Endodermal cell (in vitro differentiated cells): ENCODE measurements around the gene EEPD1. TPM values are rescaled to one million over a fixed set of nuclear protein-coding genes. Genes with fewer than 3 reads are reported as not detected.

Experiments used
- DNase-seq: peaks from one replicate; pipeline ENCODE4 v3.0.0-alpha.2; 2017
- H3K27ac ChIP-seq: 2 replicates; pipeline ENCODE4 v1.5.1; 2013; ENCODE audit warnings: mild to moderate bottlenecking, low read depth, low read length, moderate library complexity
- H3K27me3 ChIP-seq: 2 replicates; pipeline ENCODE4 v1.6.1; 2013; ENCODE audit warnings: mild to moderate bottlenecking, low read length, moderate library complexity; ENCODE audit not compliant: insufficient read depth, control insufficient read depth, poor library complexity, severe bottlenecking
- H3K36me3 ChIP-seq: 2 replicates; pipeline ENCODE4 v1.7.0; 2013; ENCODE audit warnings: mild to moderate bottlenecking, low read length, moderate library complexity; ENCODE audit not compliant: control insufficient read depth, insufficient read depth
- H3K4me1 ChIP-seq: one replicate; pipeline ENCODE4 v1.7.0; 2013; ENCODE audit warnings: low read length; ENCODE audit not compliant: control insufficient read depth, insufficient read depth
- H3K4me3 ChIP-seq: 2 replicates; pipeline ENCODE4 v1.5.1; 2013; ENCODE audit warnings: mild to moderate bottlenecking, low read length, moderate library complexity
- H3K9ac ChIP-seq: 2 replicates; pipeline ENCODE4 v1.6.1; 2013; ENCODE audit warnings: mild to moderate bottlenecking, low read length, moderate library complexity; ENCODE audit not compliant: poor library complexity, severe bottlenecking; ENCODE audit errors: extremely low read depth
- H3K9me3 ChIP-seq: 2 replicates; pipeline ENCODE4 v1.6.1; 2013; ENCODE audit warnings: mild to moderate bottlenecking, low read length, moderate library complexity; ENCODE audit not compliant: control insufficient read depth
- H3K27ac Mint-ChIP-seq: 2 replicates; pipeline ENCODE4 v1.8.0; 2020; ENCODE audit warnings: mixed read lengths
- H3K27me3 Mint-ChIP-seq: 2 replicates; pipeline ENCODE4 v1.8.0; 2021; ENCODE audit warnings: mild to moderate bottlenecking, mixed read lengths; ENCODE audit not compliant: insufficient read depth
- H3K36me3 Mint-ChIP-seq: 2 replicates; pipeline ENCODE4 v1.8.0; 2020; ENCODE audit warnings: low read depth, mixed read lengths
- H3K4me1 Mint-ChIP-seq: 2 replicates; pipeline ENCODE4 v1.8.0; 2020; ENCODE audit warnings: mixed read lengths
- H3K4me3 Mint-ChIP-seq: 2 replicates; pipeline ENCODE4 v1.8.0; 2020; ENCODE audit warnings: mild to moderate bottlenecking, moderate library complexity, mixed read lengths
- H3K9me3 Mint-ChIP-seq: 2 replicates; pipeline ENCODE4 v1.8.0; 2020; ENCODE audit warnings: mild to moderate bottlenecking, mixed read lengths
- WGBS, 2 experiments: methylation state at CpG; one replicate each; pipeline versions ENCODE4 v1.1.5 to v1.1.7; 2013; ENCODE audit warnings: missing lambda C conversion rate in 2 of 2, mixed read lengths in 1 of 2; ENCODE audit not compliant: insufficient coverage in 1 of 2, insufficient read length in 1 of 2; 5-methylcytosine and 5-hydroxymethylcytosine counted together
- total RNA-seq, 2 donors: library from RNA; stranded (reverse); fragmentation: NEBNext Ultra II Directional in 1 of 2; extraction: Animal tissue kit (Norgen Biotek cat#: 25700) in 1 of 2; gene quantifications; 2 replicates in 1 of 2; 3 replicates in 1 of 2; pipeline ENCODE4 v1.2.1, GENCODE V29; 2021
- TF ChIP-seq, protein P1 (sequence below): fragments of 200-600 bp; sonication (generic); conservative IDR thresholded peaks from 2 replicates; pipeline ENCODE4 v1.5.0; 2021; ENCODE audit warnings: antibody characterized with exemption, mild to moderate bottlenecking

Gene EEPD1
- total RNA-seq, 2 donors from 2014 or later = 9.7 to 11.4 TPM

DNA sequence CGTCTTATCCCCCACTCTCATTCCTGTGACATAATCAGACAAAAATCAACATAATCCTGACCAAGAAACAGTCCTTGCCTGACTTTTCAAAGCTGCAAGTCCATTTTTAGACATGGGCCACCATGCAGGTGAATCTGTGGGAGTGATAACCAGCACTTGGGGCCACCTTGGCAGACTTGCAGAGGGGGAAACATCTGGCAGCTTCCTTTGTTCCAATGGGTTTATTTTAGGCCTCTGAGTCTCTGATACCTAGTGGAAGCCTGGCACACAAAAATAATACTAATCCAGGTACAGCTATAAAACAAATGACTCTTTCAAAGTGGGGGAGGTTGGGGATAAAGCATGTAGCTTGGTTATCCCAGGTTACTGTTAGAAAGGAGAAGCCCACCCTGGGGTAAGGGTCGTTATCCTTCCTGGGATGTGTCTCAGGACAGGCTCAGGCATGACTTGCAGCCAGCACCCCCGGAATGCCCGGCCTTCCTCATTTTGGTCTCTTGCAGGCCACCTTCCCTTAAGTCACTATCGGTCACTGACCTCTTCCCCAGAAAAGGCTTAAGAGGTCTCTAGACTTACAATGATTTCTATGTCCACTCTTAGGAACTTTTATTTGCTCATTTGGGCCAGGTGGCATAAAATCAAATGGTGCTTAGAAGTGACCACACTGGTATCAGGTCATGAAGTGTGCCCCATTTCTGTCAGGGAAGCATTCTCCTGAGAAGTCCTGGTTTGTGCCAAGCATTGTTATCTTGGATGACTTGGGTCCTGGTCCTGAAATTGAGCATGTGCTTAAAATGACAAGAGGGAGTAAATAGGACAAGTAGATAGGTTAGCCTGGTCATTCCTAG is 37.6 kb downstream of the EEPD1 start:
- no peaks in the 10 kb centered on the region for H3K27me3 Mint-ChIP-seq
- no peak overlapping the region for H3K9ac ChIP-seq
- H3K4me3 Mint-ChIP-seq = no peak overlapping the region
- no peak overlapping the region for H3K4me3 ChIP-seq
- H3K4me1 Mint-ChIP-seq = peaks cover 15% of the 10 kb centered on the region
- H3K36me3 Mint-ChIP-seq = peaks cover 13% of the 10 kb centered on the region
- no peak overlapping the region for H3K27ac ChIP-seq
- TF ChIP-seq, protein P1, sequence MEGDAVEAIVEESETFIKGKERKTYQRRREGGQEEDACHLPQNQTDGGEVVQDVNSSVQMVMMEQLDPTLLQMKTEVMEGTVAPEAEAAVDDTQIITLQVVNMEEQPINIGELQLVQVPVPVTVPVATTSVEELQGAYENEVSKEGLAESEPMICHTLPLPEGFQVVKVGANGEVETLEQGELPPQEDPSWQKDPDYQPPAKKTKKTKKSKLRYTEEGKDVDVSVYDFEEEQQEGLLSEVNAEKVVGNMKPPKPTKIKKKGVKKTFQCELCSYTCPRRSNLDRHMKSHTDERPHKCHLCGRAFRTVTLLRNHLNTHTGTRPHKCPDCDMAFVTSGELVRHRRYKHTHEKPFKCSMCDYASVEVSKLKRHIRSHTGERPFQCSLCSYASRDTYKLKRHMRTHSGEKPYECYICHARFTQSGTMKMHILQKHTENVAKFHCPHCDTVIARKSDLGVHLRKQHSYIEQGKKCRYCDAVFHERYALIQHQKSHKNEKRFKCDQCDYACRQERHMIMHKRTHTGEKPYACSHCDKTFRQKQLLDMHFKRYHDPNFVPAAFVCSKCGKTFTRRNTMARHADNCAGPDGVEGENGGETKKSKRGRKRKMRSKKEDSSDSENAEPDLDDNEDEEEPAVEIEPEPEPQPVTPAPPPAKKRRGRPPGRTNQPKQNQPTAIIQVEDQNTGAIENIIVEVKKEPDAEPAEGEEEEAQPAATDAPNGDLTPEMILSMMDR = no peak
- peaks cover 4% of the 10 kb centered on the region for H3K36me3 ChIP-seq
- H3K9me3 Mint-ChIP-seq = peaks cover 3% of the 10 kb centered on the region
- no peaks in the 10 kb centered on the region for H3K27me3 ChIP-seq
- WGBS, 2 experiments = 92 to 93% methylated on average over 5 of the region's 5 CpGs
- DNase-seq = peak; percentile 29
- peaks cover 11% of the 10 kb centered on the region for H3K4me1 ChIP-seq
- H3K27ac Mint-ChIP-seq = no peak overlapping the region
- peaks cover 4% of the 10 kb centered on the region for H3K9me3 ChIP-seq

- 92 to 94% methylated on average over 6 to 7 of the region's 7 CpGs for WGBS, 2 experiments
- H3K4me3 Mint-ChIP-seq = no peak overlapping the region
Measured at GRCh38 chr7:36191292-36191920, 38.4 kb downstream of the EEPD1 start.

DNA sequence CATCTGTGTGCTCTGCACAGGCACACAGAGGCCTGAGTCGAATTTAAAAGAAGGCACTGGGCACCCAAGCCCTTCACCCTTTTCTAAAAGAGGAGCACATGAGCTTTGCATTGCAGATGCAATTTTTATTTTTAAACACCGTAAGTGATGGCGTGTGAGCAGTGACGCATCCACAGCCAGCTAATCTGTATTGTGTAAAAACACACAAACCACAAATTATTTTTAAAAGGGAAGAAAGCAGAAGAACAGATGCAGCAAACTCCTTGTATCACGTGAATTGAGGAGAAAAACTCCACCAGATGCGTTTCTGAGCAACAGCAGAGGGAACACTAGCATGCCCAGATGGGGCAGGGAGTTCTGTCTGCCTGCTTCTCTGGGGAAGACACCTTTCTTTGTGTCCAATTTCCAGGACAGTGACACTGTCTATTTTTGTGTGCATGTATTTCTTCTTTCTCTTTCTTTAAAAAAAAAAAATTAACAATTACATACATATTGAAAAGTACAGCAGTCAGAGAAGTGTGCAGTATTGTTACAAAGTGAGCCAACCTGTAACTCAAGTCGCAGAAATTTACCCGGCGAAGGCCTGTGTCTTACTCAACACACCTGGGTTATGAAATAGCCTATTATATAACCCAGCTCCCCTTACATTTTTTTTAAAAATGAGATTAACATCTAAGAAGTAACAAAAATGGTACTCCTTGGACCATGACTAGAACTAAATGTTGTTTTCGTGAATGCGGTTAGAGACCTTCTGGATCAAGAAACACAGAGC is 39.2 kb downstream of the EEPD1 start:
- WGBS, 2 experiments = 93 to 95% methylated on average over 6 to 11 of the region's 11 CpGs
- H3K36me3 Mint-ChIP-seq = peaks cover 19% of the 10 kb centered on the region
- TF ChIP-seq, protein P1 = no peak
- H3K4me1 Mint-ChIP-seq = peaks cover 15% of the 10 kb centered on the region
- H3K9me3 ChIP-seq = peaks cover 12% of the 10 kb centered on the region
- peaks cover 9% of the 10 kb centered on the region for H3K9me3 Mint-ChIP-seq
- H3K9ac ChIP-seq = no peak overlapping the region
- H3K27ac Mint-ChIP-seq = no peak overlapping the region
- no peak overlapping the region for H3K4me3 ChIP-seq
- no peaks in the 10 kb centered on the region for H3K27me3 ChIP-seq
- peak; percentile 24 for DNase-seq
- H3K4me3 Mint-ChIP-seq = no peak overlapping the region
- no peaks in the 10 kb centered on the region for H3K27me3 Mint-ChIP-seq
- no peak overlapping the region for H3K27ac ChIP-seq
- H3K4me1 ChIP-seq = peaks cover 11% of the 10 kb centered on the region
- H3K36me3 ChIP-seq = peaks cover 7% of the 10 kb centered on the region

More at GRCh38 chr7:36191292-36191920, 38.4 kb downstream of the EEPD1 start:
- peaks cover 11% of the 10 kb centered on the region for H3K9me3 ChIP-seq
- no peak overlapping the region for H3K27ac Mint-ChIP-seq
- H3K36me3 Mint-ChIP-seq = peaks cover 18% of the 10 kb centered on the region
- H3K4me1 ChIP-seq = peaks cover 11% of the 10 kb centered on the region
- peaks cover 15% of the 10 kb centered on the region for H3K4me1 Mint-ChIP-seq
- no peak overlapping the region for H3K27ac ChIP-seq
- peaks cover 8% of the 10 kb centered on the region for H3K9me3 Mint-ChIP-seq
- H3K27me3 Mint-ChIP-seq = no peaks in the 10 kb centered on the region
- H3K36me3 ChIP-seq = peaks cover 7% of the 10 kb centered on the region
- H3K27me3 ChIP-seq = no peaks in the 10 kb centered on the region
- no peak overlapping the region for H3K9ac ChIP-seq
- TF ChIP-seq, protein P1 = no peak
- H3K4me3 ChIP-seq = no peak overlapping the region
- DNase-seq = peak; percentile 36
